ENCODE data around the gene TRABD2A.

TRABD2A gene

DNA sequence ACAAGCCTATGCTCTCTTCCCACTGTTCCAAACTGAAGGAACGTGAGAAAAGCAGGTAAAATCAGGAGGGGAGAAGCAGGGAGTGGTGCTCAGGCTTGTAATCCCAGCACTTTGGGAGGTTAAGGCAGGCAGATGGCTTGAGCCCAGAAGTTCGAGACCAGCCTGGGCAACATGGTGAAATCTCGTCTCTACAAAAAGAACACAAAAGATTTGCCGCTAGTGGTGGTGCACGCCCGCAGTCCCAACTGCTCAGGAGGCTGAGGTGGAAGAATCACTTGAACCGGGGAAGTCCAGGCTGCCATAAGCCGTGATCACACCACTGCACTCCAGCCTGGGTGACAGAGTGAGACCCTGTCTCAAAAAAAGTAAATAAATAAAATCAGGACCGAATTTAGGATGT is 23.3 kb upstream of the TRABD2A start:
- Histone ChIP-seq H3K27ac (ENCODE audit: low read length) (no peak overlapping the region), H3K27me3 (ENCODE audit: control insufficient read depth, insufficient read depth, low read length) (no peaks in the 10 kb centered on the region), H3K4me3 (ENCODE audit: low read length) (no peak overlapping the region), H3K36me3 (ENCODE audit: control insufficient read depth, insufficient read depth, low read length) (peaks cover 2% of the 10 kb centered on the region; the same call in 1 of the 2 replicates), H3K4me1 (ENCODE audit: control insufficient read depth, insufficient read depth, low read length) (no peaks in the 10 kb centered on the region), H3K9me3 (ENCODE audit: control insufficient read depth, insufficient read depth, low read length) (no peaks in the 10 kb centered on the region)
- no peak for DNase-seq (ENCODE audit: low read depth, low spot score)
- WGBS (ENCODE audit: insufficient coverage, insufficient read length) = no CpG with 5 or more reads among the region's 9 CpGs

DNA sequence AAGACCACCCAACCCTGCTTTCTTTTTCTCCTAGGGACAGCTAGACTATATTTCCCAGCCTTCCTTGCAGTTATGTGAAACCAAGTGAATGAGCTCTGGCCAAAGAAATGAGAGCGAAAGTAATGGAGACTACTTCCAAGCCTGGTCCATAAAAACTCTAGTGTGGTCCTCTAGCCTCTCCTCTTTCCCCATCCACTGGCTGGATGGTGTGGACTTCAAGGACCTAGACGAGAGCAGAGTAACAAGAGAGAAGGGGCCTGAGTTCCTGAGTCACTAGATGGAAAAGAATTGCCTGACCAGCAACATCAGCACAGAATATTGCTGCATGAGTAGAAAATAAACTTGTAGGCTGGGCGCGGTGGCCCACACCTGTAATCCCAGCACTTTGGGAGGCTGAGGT is 21.6 kb upstream of the TRABD2A start:
- no CpG with 5 or more reads among the region's 4 CpGs for WGBS (ENCODE audit: insufficient coverage, insufficient read length)
- Histone ChIP-seq H3K27me3 (ENCODE audit: control insufficient read depth, insufficient read depth, low read length) (no peaks in the 10 kb centered on the region), H3K27ac (ENCODE audit: low read length) (no peak overlapping the region), H3K4me1 (ENCODE audit: control insufficient read depth, insufficient read depth, low read length) (no peaks in the 10 kb centered on the region), H3K9me3 (ENCODE audit: control insufficient read depth, insufficient read depth, low read length) (no peaks in the 10 kb centered on the region), H3K36me3 (ENCODE audit: control insufficient read depth, insufficient read depth, low read length) (no peaks in the 10 kb centered on the region), H3K4me3 (ENCODE audit: low read length) (no peak overlapping the region)
- DNase-seq (ENCODE audit: low read depth, low spot score) = no peak

DNA sequence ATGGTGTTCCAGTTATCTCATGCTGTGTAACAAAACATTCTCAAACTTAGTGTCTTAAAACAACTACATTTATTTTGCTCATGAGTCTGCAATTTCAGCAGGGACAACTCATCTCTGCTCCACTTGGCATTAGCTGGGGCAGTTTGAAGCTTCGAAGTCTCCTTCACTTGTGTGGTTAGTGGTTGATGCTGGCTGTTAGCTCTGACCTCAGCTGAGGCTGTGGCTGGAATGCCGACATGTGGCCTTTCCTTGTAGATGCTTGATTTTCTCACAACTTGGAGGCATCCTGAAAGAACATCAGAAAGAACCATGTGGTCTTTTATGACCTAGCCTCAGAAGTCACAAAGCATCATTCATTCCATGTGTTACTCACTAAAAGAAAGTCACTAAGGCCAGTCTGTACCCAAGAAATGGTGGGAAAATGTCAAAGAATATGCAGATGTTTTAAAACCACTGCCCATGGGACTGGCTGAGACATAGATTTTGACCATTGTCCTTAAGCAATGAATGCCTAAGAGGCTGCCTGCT is 20.8 kb upstream of the TRABD2A start:
- no peak for DNase-seq (ENCODE audit: low read depth, low spot score)
- Histone ChIP-seq H3K27ac (ENCODE audit: low read length) (no peak overlapping the region), H3K36me3 (ENCODE audit: control insufficient read depth, insufficient read depth, low read length) (no peaks in the 10 kb centered on the region), H3K27me3 (ENCODE audit: control insufficient read depth, insufficient read depth, low read length) (no peaks in the 10 kb centered on the region), H3K4me1 (ENCODE audit: control insufficient read depth, insufficient read depth, low read length) (no peaks in the 10 kb centered on the region), H3K4me3 (ENCODE audit: low read length) (no peak overlapping the region), H3K9me3 (ENCODE audit: control insufficient read depth, insufficient read depth, low read length) (no peaks in the 10 kb centered on the region)
- WGBS (ENCODE audit: insufficient coverage, insufficient read length) = no CpG with 5 or more reads among the region's 2 CpGs

DNA sequence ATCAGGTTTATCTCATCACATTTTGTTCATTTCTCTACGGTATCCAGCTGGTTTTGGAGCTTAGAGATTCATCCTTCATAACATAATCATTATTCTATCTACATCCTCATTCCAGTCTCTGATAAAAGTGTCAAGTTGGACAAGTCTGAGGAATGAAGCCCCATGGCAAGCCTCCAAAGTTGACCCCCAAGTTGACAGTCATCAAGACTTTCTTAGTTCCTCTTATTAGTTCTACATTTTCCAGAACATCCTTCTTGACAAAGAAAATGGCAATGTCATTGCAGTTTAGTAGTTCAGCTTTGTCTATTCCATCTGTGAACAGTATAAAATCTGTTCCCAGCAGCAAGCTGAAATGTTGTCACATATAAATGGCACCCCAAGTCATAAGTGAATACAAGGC is 20.1 kb upstream of the TRABD2A start:
- H3K4me3 ChIP-seq (ENCODE audit: low read length) = no peak overlapping the region
- H3K4me1 ChIP-seq (ENCODE audit: control insufficient read depth, insufficient read depth, low read length) = no peaks in the 10 kb centered on the region
- H3K27me3 ChIP-seq (ENCODE audit: control insufficient read depth, insufficient read depth, low read length) = no peaks in the 10 kb centered on the region
- no peaks in the 10 kb centered on the region for H3K9me3 ChIP-seq (ENCODE audit: control insufficient read depth, insufficient read depth, low read length)
- no peaks in the 10 kb centered on the region for H3K36me3 ChIP-seq (ENCODE audit: control insufficient read depth, insufficient read depth, low read length)
- no CpG with 5 or more reads among the region's 1 CpG for WGBS (ENCODE audit: insufficient coverage, insufficient read length)
- no peak overlapping the region for H3K27ac ChIP-seq (ENCODE audit: low read length)
- no peak for DNase-seq (ENCODE audit: low read depth, low spot score)

DNA sequence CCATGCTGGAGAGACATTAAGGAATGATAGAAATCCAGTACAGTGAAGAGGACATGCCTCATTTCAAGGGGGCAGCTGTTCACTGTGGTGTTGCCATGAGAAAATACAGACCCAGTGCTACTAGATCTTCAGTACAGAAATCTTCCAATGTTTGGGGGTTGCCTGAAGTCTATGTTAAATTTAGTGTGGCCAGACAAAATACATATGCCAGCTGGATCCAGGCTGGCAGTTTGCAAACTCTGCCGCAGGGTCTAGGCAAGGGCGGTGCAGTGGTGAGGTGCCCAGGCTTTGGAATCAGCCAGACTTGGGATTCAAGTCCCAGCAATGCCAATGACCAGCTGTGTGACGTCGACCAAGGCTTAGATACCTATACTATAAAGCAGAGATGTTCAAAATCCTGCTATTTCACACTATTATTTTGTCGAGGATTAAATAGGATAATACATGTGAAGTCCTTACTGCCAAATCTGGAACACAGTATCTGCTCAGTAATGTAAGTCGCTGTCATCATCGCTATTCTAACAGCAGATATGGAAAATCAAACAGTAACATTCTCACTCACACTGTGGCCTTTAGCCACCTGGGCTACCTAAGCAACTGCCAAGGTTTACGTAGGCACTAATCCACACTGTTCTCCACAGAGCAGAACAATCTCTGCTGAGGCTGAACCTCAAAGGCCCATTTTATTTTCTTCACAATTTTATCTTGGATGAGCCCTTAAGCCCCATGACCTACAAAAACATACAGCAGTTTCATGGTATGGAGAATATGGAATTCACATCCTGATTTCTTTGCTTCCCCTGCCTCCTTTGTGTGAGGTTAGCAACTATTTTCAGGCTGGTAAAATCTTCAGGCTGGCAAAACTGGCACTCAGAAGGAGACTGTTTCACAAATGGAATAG is 18.7 kb upstream of the TRABD2A start:
- no peaks in the 10 kb centered on the region for H3K36me3 ChIP-seq (ENCODE audit: control insufficient read depth, insufficient read depth, low read length)
- H3K27ac ChIP-seq (ENCODE audit: low read length) = no peak overlapping the region
- no peak for DNase-seq (ENCODE audit: low read depth, low spot score)
- WGBS (ENCODE audit: insufficient coverage, insufficient read length) = no CpG with 5 or more reads among the region's 8 CpGs
- H3K4me1 ChIP-seq (ENCODE audit: control insufficient read depth, insufficient read depth, low read length) = no peaks in the 10 kb centered on the region
- no peak overlapping the region for H3K4me3 ChIP-seq (ENCODE audit: low read length)
- no peaks in the 10 kb centered on the region for H3K9me3 ChIP-seq (ENCODE audit: control insufficient read depth, insufficient read depth, low read length)
- H3K27me3 ChIP-seq (ENCODE audit: control insufficient read depth, insufficient read depth, low read length) = no peaks in the 10 kb centered on the region

DNA sequence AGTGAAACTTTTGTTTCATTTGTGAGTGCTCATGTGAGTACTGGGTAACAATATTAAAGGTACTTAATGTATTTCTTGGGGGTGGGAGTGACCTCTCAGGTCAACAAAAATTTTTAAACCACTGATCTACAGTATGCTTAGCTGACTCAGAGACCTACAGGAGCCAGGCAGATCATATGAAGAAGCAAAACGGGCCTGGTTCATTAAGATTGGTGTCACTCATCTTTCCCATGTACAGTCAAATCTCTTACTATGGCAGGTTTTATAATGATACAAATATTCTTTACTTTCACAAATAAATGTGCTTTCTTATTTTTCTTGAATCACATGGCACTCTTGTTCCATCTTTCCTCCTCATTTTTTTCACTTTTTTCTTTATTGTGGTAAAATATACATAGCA is 16.9 kb upstream of the TRABD2A start:
- Histone ChIP-seq H3K27ac (ENCODE audit: low read length) (no peak overlapping the region), H3K9me3 (ENCODE audit: control insufficient read depth, insufficient read depth, low read length) (no peaks in the 10 kb centered on the region), H3K27me3 (ENCODE audit: control insufficient read depth, insufficient read depth, low read length) (no peaks in the 10 kb centered on the region), H3K4me1 (ENCODE audit: control insufficient read depth, insufficient read depth, low read length) (no peaks in the 10 kb centered on the region), H3K4me3 (ENCODE audit: low read length) (no peak overlapping the region), H3K36me3 (ENCODE audit: control insufficient read depth, insufficient read depth, low read length) (no peaks in the 10 kb centered on the region)
- no peak for DNase-seq (ENCODE audit: low read depth, low spot score)
- WGBS (ENCODE audit: insufficient coverage, insufficient read length) = no CpG with 5 or more reads among the region's 1 CpG

DNA sequence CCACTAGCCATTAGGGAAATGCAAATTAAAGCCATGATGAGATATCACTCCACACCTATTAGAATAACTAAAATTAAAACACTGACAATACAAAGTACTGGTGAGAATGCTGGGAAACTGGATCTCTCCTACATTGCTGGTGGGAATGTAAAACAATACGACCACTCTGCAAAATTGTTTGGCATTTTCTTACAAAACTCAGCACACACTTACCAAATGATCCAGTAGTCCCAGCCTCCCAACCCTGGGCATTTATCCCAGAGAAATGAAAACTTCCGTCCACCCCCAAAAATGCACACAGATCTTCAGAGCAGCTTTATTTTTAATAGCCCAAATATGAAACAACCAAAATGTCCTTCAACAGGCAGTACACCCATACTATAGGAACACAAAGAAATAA is 15.7 kb upstream of the TRABD2A start:
- Histone ChIP-seq H3K36me3 (ENCODE audit: control insufficient read depth, insufficient read depth, low read length) (no peaks in the 10 kb centered on the region), H3K9me3 (ENCODE audit: control insufficient read depth, insufficient read depth, low read length) (no peaks in the 10 kb centered on the region), H3K4me1 (ENCODE audit: control insufficient read depth, insufficient read depth, low read length) (no peaks in the 10 kb centered on the region), H3K27me3 (ENCODE audit: control insufficient read depth, insufficient read depth, low read length) (no peaks in the 10 kb centered on the region), H3K27ac (ENCODE audit: low read length) (no peak overlapping the region), H3K4me3 (ENCODE audit: low read length) (no peak overlapping the region)
- no peak for DNase-seq (ENCODE audit: low read depth, low spot score)
- WGBS (ENCODE audit: insufficient coverage, insufficient read length) = no CpG with 5 or more reads among the region's 2 CpGs

DNA sequence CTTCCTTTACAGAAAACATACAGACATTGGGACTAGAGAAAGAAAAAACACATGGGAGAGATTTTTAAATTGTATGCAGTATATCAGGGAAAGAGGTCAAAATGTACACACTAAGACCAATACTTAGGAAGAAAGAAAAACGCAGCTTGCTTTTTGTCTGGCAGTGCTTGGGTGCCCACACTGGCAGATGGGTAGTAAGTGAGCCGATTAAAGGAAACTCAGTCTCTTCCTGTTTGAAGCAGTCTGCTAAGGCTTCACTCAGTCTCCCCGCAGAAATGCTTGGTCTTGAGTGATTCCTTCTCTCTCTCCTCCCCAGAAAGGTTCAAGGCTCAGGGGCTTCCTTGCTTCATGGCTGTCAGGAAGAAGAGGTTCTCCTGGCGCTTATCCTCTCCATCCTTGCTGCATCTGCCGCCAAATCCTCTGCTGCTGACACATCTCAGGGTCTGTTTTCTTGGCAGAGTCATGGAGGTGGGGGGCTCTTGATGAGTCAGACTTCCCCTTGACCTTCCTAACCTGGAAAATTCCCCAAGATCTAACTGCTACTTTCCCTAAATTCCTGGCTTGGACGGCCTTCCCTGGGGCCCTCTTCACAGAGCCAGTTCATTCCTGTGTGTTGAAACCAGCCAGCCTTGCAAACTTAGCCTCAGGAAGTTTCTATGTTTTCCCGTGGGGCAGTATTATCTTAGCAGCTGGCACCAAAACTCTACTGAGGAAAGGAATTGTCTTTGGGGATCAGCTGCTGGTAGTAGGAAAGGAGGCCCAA is 14.1 kb upstream of the TRABD2A start:
- Histone ChIP-seq H3K36me3 (ENCODE audit: control insufficient read depth, insufficient read depth, low read length) (no peaks in the 10 kb centered on the region), H3K27ac (ENCODE audit: low read length) (no peak overlapping the region), H3K4me3 (ENCODE audit: low read length) (no peak overlapping the region), H3K9me3 (ENCODE audit: control insufficient read depth, insufficient read depth, low read length) (no peaks in the 10 kb centered on the region), H3K27me3 (ENCODE audit: control insufficient read depth, insufficient read depth, low read length) (no peaks in the 10 kb centered on the region), H3K4me1 (ENCODE audit: control insufficient read depth, insufficient read depth, low read length) (no peaks in the 10 kb centered on the region)
- DNase-seq (ENCODE audit: low read depth, low spot score) = no peak
- no CpG with 5 or more reads among the region's 7 CpGs for WGBS (ENCODE audit: insufficient coverage, insufficient read length)

DNA sequence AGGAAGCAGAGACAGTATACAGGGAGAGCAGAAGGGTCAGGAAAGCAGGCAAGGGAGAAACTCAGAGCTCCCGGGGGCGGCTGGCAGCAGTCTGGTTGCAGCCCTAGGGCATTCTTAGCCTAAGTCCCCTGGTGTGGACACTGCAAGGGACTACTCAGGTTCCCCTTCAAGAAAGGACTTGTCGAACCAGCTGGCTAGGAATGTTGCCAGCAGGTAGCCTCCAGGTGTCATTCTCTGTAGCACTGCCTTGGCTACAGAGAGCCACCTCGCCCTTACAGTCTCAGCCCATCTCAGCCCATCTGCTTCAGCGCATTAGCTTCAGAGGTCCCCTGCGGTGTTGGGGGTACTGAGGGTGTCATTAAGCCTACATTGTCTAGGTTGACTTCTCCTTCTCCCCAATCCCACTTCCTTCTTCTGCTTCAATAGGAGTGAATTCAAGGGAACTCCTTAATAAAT is 13.3 kb upstream of the TRABD2A start:
- H3K27me3 ChIP-seq (ENCODE audit: control insufficient read depth, insufficient read depth, low read length) = no peaks in the 10 kb centered on the region
- no peak overlapping the region for H3K4me3 ChIP-seq (ENCODE audit: low read length)
- no peaks in the 10 kb centered on the region for H3K9me3 ChIP-seq (ENCODE audit: control insufficient read depth, insufficient read depth, low read length)
- H3K4me1 ChIP-seq (ENCODE audit: control insufficient read depth, insufficient read depth, low read length) = no peaks in the 10 kb centered on the region
- no peaks in the 10 kb centered on the region for H3K36me3 ChIP-seq (ENCODE audit: control insufficient read depth, insufficient read depth, low read length)
- no peak overlapping the region for H3K27ac ChIP-seq (ENCODE audit: low read length)
- DNase-seq (ENCODE audit: low read depth, low spot score) = no peak
- WGBS (ENCODE audit: insufficient coverage, insufficient read length) = no CpG with 5 or more reads among the region's 6 CpGs

DNA sequence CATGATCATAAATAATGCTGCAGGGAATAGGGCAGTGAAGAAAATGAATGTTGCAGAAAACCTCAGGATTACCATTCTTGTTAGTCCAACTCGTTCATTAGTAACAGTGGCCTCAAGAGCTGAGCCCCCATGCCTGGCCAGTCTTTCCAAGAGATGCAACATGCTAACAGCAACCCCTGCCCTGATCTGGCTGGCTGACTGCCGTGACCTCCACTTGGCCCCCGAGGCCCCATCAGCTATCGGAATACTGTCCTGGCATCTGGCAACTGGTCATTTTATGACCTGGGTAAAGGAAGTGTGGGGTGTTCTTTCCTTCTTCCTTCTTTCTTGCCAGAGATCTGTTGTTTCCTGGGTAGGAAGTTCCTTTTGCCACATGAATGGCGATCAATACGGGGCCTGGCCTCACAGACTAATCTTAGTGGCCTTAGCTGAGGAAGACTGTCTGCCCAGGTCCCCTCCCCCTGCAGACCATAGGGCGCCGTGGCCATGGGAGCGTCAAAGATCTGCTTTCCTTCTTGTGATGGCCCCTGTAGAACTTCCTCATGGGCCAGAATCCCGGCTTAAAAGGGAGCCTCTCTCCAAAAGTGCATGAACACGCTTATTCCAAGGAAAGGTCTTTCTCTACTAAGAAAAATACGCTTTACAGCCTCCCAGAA is 10.6 kb upstream of the TRABD2A start:
- WGBS (ENCODE audit: insufficient coverage, insufficient read length) = no CpG with 5 or more reads among the region's 12 CpGs
- Histone ChIP-seq H3K27ac (ENCODE audit: low read length) (no peak overlapping the region), H3K9me3 (ENCODE audit: control insufficient read depth, insufficient read depth, low read length) (no peaks in the 10 kb centered on the region), H3K36me3 (ENCODE audit: control insufficient read depth, insufficient read depth, low read length) (no peaks in the 10 kb centered on the region), H3K4me3 (ENCODE audit: low read length) (no peak overlapping the region), H3K4me1 (ENCODE audit: control insufficient read depth, insufficient read depth, low read length) (no peaks in the 10 kb centered on the region; the same call in 1 of the 2 replicates), H3K27me3 (ENCODE audit: control insufficient read depth, insufficient read depth, low read length) (no peaks in the 10 kb centered on the region)
- DNase-seq (ENCODE audit: low read depth, low spot score) = no peak

Measured in iPS DF 6.9 (cell line).